Embryonic facial prominence (tissue), 1 donor: ENCODE data around the gene CAPN13.

ENCODE experiments used
- DNase-seq: peaks from one replicate; pipeline ENCODE4 v3.0.0-alpha.2; 2016; ENCODE audit errors: extremely low spot score

The CAPN13 gene

GRCh38 chr2:30684026-30684425 lies 123.2 kb downstream of the CAPN13 start:
- DNase-seq = no peak

- DNase-seq = no peak
Observed at GRCh38 chr2:30683236-30683956, 123.8 kb downstream of the CAPN13 start.

GRCh38 chr2:30681022-30681421 lies 126.2 kb downstream of the CAPN13 start:
- DNase-seq = no peak

- DNase-seq = no peak
Observed at GRCh38 chr2:30680121-30680520, 127.1 kb downstream of the CAPN13 start.

GRCh38 chr2:30679426-30680088 lies 127.7 kb downstream of the CAPN13 start:
- no peak for DNase-seq

GRCh38 chr2:30678410-30679137 lies 128.7 kb downstream of the CAPN13 start:
- DNase-seq = no peak

- no peak for DNase-seq
Observed at GRCh38 chr2:30677861-30678385, 129.3 kb downstream of the CAPN13 start.

- no peak for DNase-seq
Observed at GRCh38 chr2:30677231-30677630, 130.0 kb downstream of the CAPN13 start.

- no peak for DNase-seq
Observed at GRCh38 chr2:30675758-30676157, 131.5 kb downstream of the CAPN13 start.

GRCh38 chr2:30673127-30673526 lies 134.1 kb downstream of the CAPN13 start:
- DNase-seq = no peak
